ENCODE measurements around the gene PSMD13. TPM values are rescaled to one million over a fixed set of nuclear protein-coding genes. Genes with fewer than 3 reads are reported as not detected.

The PSMD13 gene
- total RNA-seq, 6 donors from 2014 or later: 85.2 to 113 (median 106) TPM

DNA sequence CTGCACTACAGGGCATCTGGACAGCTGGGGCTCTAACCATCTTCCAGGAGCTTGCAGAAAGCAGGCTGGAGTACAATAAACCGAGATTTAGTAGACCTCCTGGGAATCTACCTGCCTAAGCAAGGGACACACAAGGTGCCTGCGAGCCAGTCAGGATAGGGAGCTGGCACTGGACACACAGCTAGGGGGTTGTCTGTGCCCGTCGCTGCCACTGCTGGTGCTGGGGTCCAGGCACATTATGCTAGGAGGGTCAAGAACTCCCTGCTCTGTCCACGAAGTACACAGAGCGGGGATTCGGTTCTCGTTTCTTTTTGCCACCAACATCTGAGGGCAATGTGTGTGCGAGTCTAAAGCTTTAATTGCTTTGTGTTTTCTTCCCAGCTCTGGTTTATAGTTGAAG lies 25.0 kb upstream of the PSMD13 start:
- Histone ChIP-seq H3K27me3 (no peaks in the 10 kb centered on the region), H3K36me3 (peaks cover 28 to 72% (median 58%) of the 10 kb centered on the region in 4 donors), H3K27ac (no peak overlapping the region), H3K9me3 (no peaks in the 10 kb centered on the region), H3K4me3 (no peak overlapping the region), H3K4me1 (peaks cover 19 to 27% (median 24%) of the 10 kb centered on the region in 4 donors)
- ATAC-seq (ENCODE audit: low FRiP score in 2 of 2) (no peak), DNase-seq (no peak)
- TF ChIP-seq, protein P1, sequence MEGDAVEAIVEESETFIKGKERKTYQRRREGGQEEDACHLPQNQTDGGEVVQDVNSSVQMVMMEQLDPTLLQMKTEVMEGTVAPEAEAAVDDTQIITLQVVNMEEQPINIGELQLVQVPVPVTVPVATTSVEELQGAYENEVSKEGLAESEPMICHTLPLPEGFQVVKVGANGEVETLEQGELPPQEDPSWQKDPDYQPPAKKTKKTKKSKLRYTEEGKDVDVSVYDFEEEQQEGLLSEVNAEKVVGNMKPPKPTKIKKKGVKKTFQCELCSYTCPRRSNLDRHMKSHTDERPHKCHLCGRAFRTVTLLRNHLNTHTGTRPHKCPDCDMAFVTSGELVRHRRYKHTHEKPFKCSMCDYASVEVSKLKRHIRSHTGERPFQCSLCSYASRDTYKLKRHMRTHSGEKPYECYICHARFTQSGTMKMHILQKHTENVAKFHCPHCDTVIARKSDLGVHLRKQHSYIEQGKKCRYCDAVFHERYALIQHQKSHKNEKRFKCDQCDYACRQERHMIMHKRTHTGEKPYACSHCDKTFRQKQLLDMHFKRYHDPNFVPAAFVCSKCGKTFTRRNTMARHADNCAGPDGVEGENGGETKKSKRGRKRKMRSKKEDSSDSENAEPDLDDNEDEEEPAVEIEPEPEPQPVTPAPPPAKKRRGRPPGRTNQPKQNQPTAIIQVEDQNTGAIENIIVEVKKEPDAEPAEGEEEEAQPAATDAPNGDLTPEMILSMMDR (IDR thresholded peaks at IDR 0.05): no peak
- no peak for TF ChIP-seq POLR2A (IDR thresholded peaks at IDR 0.05)
- TF ChIP-seq POLR2AphosphoS5 (IDR thresholded peaks at IDR 0.05): no peak
- TF ChIP-seq EP300 (IDR thresholded peaks at IDR 0.05): no peak
- WGBS, 2 donors: 88 to 92% methylated on average over 9 of the region's 9 CpGs

DNA sequence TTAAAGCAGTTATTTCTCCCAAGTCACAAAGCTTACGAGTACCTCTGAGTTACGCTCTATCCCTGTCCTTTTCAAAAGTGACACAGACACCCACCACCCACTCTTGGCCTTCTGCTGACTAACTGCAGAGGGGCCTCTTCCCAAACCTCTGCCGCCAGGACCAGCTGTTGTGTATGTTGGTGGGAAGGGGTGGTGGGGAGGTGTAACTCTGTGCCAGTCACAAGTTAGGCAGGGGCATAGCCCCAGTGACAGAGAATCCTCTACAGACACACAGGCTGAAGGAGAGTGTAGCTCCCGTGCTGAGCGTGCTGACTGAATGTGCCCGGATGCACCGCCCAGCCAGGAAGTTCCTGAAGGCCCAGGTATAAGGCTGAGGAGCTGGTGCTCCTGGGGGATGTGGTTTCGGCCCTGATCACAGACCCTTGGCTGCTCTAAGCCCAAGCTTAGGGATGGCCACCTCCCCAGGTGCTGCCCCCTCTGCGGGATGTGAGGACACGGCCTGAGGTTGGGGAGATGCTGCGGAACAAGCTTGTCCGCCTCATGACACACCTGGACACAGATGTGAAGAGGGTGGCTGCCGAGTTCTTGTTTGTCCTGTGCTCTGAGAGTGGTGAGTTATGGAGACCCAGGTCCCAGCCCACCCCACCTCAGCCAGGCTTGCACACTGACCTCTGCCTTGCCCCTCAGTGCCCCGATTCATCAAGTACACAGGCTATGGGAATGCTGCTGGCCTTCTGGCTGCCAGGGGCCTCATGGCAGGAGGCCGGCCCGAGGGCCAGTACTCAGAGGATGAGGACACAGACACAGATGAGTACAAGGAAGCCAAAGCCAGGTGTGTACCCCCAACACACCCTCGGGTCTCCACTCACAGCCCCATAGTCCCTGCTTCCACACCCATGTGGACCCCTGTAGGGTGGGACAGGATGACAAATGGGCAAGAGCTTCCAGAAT lies 24.4 kb upstream of the PSMD13 start:
- no peak for DNase-seq
- WGBS, 2 donors: 92 to 94% methylated on average over 16 to 17 of the region's 17 CpGs

DNA sequence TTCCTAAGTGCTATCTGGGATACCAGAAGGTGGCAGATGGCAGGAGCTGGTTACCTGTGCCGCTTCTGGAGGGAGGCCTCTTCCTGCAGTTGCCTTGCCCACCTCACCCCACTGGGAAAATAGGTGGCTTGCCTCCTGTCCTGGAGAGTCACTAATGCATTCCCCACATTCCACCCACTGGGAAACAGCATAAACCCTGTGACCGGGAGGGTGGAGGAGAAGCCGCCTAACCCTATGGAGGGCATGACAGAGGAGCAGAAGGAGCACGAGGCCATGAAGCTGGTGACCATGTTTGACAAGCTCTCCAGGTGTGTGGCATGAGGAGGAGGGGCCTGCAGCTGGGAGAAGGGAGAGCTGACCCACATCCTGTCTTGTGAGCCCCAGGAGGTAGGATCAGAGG lies 23.7 kb upstream of the PSMD13 start:
- ATAC-seq (ENCODE audit: low FRiP score in 2 of 2) (no peak), DNase-seq (no peak)
- TF ChIP-seq, protein P1 (IDR thresholded peaks at IDR 0.05): no peak
- TF ChIP-seq EP300 (IDR thresholded peaks at IDR 0.05): no peak
- TF ChIP-seq POLR2A (IDR thresholded peaks at IDR 0.05): no peak
- TF ChIP-seq POLR2AphosphoS5 (IDR thresholded peaks at IDR 0.05): no peak
- Histone ChIP-seq H3K27me3 (no peaks in the 10 kb centered on the region), H3K36me3 (peaks cover 28 to 72% (median 58%) of the 10 kb centered on the region in 4 donors), H3K27ac (peak overlapping the region in 1 of 4 donors; percentile 34), H3K9me3 (no peaks in the 10 kb centered on the region), H3K4me3 (no peak overlapping the region), H3K4me1 (peaks cover 19 to 27% (median 24%) of the 10 kb centered on the region in 4 donors)
- WGBS, 2 donors: 76 to 93% methylated on average over 4 of the region's 4 CpGs

More for the DNA sequence above, 24.4 kb upstream of the PSMD13 start:
- Histone ChIP-seq H3K27me3 (no peaks in the 10 kb centered on the region), H3K36me3 (peaks cover 28 to 72% (median 58%) of the 10 kb centered on the region in 4 donors), H3K4me3 (no peak overlapping the region), H3K4me1 (peaks cover 19 to 27% (median 24%) of the 10 kb centered on the region in 4 donors), H3K9me3 (no peaks in the 10 kb centered on the region), H3K27ac (peak overlapping the region in 1 of 4 donors; percentile 34)
- TF ChIP-seq POLR2A (IDR thresholded peaks at IDR 0.05) (no peak), POLR2AphosphoS5 (IDR thresholded peaks at IDR 0.05) (no peak), EP300 (IDR thresholded peaks at IDR 0.05) (no peak)
- TF ChIP-seq, protein P1 (IDR thresholded peaks at IDR 0.05): no peak
- no peak for ATAC-seq (ENCODE audit: low FRiP score in 2 of 2)

DNA sequence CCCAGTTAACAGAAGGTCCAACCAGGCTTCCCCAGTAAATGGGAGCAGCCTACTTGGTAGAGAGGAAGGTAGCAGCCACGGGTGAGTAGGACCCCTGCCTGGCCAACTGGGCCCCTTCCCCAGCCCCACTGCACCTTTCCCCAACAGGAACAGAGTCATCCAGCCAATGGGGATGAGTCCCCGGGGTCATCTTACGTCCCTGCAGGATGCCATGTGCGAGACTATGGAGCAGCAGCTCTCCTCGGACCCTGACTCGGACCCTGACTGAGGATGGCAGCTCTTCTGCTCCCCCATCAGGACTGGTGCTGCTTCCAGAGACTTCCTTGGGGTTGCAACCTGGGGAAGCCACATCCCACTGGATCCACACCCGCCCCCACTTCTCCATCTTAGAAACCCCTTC lies 22.7 kb upstream of the PSMD13 start:
- Histone ChIP-seq H3K9me3 (no peaks in the 10 kb centered on the region), H3K4me1 (peaks cover 18 to 26% (median 23%) of the 10 kb centered on the region in 4 donors), H3K27ac (no peak overlapping the region), H3K27me3 (no peaks in the 10 kb centered on the region), H3K4me3 (no peak overlapping the region), H3K36me3 (peaks cover 28 to 80% (median 60%) of the 10 kb centered on the region in 4 donors)
- ATAC-seq (ENCODE audit: low FRiP score in 2 of 2) (no peak), DNase-seq (no peak)
- WGBS, 2 donors: 87 to 90% methylated on average over 7 of the region's 7 CpGs
- TF ChIP-seq, protein P1 (IDR thresholded peaks at IDR 0.05): no peak
- TF ChIP-seq POLR2AphosphoS5 (IDR thresholded peaks at IDR 0.05) (no peak), EP300 (IDR thresholded peaks at IDR 0.05) (no peak), POLR2A (IDR thresholded peaks at IDR 0.05) (no peak)

Data from upper lobe of left lung (tissue), 6 donors.